ENCODE measurements around the gene KANK3. TPM values are rescaled to one million over a fixed set of nuclear protein-coding genes. Genes with fewer than 3 reads are reported as not detected.
"Not testable (repeated sequence)": the region's sequence is repeated elsewhere in the genome, so short reads cannot be mapped to it uniquely, and the experiment has no call there.

Gene KANK3
- total and polyA plus RNA-seq, 2 donors = 8.1 to 13.0 TPM

DNA sequence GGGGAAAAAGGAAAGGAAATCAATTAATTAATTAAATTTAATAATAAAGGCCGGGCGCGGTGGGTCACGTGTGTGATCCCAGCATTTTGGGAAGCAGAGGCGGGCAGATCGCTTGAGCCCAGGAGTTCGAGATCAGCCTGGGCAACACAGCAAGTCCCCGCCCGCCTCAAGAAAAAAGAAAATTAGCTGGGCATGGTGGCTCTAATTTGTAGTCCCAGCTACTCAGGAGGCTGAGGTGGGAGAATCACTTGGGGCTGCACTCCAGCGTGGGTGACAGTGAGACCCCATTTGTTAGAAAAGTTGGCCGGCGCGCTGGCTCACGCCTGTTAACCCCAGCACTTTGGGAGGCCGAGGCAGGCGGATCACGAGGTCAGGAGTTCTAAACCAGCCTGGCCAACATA, 34.2 kb downstream of the KANK3 start:
- H3K27ac ChIP-seq (ENCODE audit: low read depth) = no peak overlapping the region

DNA sequence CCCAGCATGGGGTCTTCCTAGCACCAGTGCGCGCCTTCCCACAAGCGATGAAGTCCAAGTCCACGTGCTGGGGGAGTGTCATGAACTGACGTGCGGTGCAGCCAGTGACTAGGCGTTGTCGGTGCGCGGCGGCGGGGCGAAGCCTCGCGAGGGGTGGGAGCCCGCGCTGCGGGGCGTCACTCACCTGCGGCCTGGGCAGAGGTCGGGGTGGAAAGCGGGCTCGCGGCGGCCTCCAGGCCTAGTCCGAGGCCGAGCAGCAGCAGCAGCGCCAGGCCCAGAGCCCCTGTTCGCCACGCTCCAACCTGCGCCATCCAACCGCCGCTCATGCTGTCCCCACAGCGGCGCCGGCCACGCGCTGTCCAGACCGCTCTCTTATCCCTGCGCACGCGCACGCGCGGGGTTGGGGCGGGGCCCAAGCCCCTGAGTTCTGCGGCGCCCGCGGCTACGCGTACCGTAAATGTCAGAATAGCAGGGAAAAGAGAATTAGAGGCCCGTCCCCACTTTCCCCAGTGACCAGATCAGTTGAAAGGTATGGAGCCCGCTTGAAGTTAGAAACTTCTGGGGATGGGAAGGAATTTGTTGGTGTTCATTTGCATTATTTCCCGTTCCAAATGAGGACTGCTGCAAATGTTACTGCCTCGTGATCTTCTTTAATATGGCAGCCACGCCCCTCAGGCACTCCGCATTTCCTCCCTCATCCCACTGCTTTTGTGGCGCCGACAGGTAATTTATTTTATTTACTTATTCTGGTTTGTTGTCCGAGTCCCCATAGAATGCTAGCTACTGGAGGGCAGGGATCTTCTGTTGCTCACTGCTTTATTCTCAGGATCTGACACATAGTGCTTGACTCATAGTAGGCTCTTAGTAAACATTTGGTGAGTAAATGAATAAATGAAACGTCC, 34.8 kb downstream of the KANK3 start, which contains the start of gene CD320:
CD320 (minus strand) TSS at position 394 of the 902 bp plus-strand sequence; CDS start at position 326, 68 bp downstream.
- under 1% methylated on average over 63 of the region's 63 CpGs for WGBS
- H3K4me3 ChIP-seq (ENCODE audit: low read depth, low read length) = peak within 1 kb of the TSS; percentile 54
- no peaks in the 10 kb centered on the region for H3K4me1 ChIP-seq (ENCODE audit: insufficient read depth)
- peak; percentile 77 for DNase-seq (ENCODE audit: extremely low spot score)
- H3K27ac ChIP-seq (ENCODE audit: low read depth) = no peak within 1 kb of the TSS
- H3K36me3 ChIP-seq (ENCODE audit: insufficient read depth) = no peaks in the 10 kb centered on the region

More for the DNA sequence above, 34.2 kb downstream of the KANK3 start:
- peak overlapping the region; percentile 54 for H3K4me3 ChIP-seq (ENCODE audit: low read depth, low read length)
- H3K36me3 ChIP-seq (ENCODE audit: insufficient read depth) = no peaks in the 10 kb centered on the region
- WGBS = 71% methylated on average over 17 of the region's 17 CpGs
- no peak for DNase-seq (ENCODE audit: extremely low spot score)
- H3K4me1 ChIP-seq (ENCODE audit: insufficient read depth) = no peaks in the 10 kb centered on the region

DNA sequence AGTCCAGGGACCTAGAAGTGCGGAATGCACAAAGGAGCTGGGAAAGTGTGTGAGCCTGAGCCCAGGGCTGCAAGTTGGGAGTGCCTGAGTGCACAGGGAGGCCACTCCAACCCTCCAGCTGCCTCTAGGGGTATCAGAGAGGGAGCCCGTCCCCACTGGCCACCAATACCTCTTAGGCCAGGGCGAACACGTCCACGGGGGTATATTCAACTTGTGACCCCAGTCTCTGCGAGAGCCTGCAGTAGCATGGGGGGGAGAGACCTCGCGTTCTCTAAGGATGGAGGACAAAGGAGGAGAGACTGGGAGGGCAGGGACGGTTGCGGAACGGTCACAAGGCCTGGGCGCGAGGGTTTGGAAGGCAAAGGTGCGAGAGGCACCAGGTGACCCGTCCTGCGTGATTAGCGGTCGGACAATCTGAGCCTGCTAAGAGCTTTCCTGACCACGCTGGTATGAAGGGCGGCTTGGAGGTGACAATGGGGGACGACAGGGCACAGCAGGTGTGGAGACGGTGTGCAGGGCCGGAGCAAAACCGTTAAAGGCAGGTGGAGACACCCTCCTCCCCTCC, 35.6 kb downstream of the KANK3 start:
- peak overlapping the region; percentile 54 for H3K4me3 ChIP-seq (ENCODE audit: low read depth, low read length)
- DNase-seq (ENCODE audit: extremely low spot score) = no peak
- WGBS = 16% methylated on average over 24 of the region's 24 CpGs
- H3K4me1 ChIP-seq (ENCODE audit: insufficient read depth) = no peaks in the 10 kb centered on the region
- no peaks in the 10 kb centered on the region for H3K36me3 ChIP-seq (ENCODE audit: insufficient read depth)
- H3K27ac ChIP-seq (ENCODE audit: low read depth) = no peak overlapping the region

DNA sequence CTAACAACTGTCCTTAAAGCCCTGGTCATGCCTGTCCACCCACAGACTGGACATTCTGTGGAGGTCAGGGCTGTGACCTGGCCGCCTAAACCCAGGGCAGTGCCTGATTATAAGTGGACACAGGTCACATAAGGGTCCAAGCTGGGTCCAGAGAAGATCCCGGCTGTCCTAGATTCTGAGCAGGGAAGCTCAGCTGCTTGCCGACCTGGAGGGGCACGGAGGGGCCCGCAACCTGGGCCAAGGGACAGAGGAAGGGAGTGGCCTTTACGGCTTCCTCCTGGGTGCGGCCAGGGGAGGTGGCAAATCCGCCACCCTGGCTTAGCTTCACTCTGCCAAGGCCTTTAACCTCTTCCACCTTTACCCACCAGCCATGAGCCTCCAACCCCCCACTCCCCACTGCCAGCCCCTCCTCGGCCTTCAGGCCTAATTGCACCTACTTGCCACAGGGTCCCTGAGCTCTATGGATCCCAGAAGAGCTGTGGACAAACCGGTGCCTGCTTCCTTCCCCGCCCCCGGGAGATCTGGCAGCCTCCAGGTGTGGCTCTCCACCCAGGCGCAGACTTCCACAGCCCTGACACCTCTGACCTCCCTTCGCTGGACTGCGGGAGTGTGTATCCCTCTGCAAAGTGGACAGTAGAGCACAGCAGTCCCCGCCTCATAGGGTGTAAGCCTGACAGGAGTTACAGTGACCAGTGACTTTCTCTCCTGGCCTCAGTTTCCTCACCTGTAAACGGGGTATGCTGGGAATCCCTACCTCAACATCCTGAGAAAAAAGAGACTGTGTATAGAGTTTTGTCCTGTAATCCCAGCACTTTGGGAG, 36.6 kb downstream of the KANK3 start:
- no peak for DNase-seq (ENCODE audit: extremely low spot score)
- H3K27ac ChIP-seq (ENCODE audit: low read depth) = no peak overlapping the region

DNA sequence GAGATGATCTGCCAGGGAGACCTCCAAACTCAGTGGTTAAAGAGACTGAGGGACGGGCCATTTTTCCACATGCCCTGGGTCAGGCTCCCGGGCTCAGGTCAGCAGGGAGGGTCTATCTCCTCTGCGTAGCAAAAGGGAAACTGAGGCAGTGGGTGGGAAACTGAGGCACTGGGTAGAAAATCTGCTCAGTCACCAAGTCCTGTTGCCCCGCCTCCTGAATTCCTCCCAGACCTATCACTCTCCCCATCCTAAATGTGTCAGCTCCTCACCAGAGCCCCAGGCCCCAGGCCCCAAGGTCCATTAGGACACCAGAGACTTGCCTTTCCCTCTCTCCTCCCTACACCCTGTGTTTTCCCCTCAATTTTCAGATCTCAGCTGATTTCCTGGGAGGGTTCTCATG, 37.3 kb downstream of the KANK3 start:
- no peak overlapping the region for H3K27ac ChIP-seq (ENCODE audit: low read depth)
- DNase-seq (ENCODE audit: extremely low spot score) = no peak
- H3K36me3 ChIP-seq (ENCODE audit: insufficient read depth) = no peaks in the 10 kb centered on the region
- WGBS = 87% methylated on average over 4 of the region's 4 CpGs
- no peak overlapping the region for H3K4me3 ChIP-seq (ENCODE audit: low read depth, low read length)
- H3K4me1 ChIP-seq (ENCODE audit: insufficient read depth) = no peaks in the 10 kb centered on the region

More for the DNA sequence above, 36.6 kb downstream of the KANK3 start:
- Histone ChIP-seq H3K4me1 (ENCODE audit: insufficient read depth) (no peaks in the 10 kb centered on the region), H3K36me3 (ENCODE audit: insufficient read depth) (no peaks in the 10 kb centered on the region), H3K4me3 (ENCODE audit: low read depth, low read length) (no peak overlapping the region)
- WGBS = 80% methylated on average over 17 of the region's 17 CpGs

DNA sequence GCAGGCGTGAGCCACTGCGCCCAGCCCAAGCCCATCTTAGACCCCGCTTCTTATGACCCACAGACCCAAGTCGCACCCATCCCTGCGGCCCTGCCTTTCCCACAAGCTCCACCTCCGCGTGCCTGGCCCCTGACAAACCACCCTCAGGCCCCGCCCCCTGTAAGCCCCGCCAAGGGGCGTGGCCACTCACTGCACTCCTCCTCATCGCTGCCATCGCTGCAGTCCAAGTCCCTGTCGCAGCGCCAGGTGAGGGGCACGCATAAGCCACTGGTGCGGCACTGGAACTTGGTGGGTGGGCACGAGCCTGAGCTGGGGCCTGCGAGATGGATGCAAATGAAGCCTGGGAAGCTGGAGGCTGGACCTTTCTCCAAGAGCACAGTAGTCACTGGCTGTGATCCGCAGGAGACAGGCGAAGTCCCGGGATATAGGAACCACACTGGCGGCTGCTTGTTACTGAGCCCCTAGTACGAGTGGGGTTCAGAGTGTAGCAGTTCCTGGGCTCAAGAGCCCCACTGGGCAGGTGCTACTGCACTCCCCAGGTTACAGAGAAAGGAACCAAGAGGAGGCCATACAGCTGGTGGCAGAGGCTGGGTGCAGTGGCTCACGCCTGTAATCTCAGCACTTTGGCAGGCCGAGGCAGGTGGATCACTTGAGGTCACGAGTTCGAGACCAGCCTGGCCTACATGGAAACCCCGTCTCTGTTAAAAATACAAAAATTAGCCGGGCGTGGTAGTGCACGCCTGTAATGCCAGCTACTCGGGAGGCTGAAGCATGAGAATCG, 38.0 kb downstream of the KANK3 start:
- WGBS = 83% methylated on average over 33 of the region's 33 CpGs

DNA sequence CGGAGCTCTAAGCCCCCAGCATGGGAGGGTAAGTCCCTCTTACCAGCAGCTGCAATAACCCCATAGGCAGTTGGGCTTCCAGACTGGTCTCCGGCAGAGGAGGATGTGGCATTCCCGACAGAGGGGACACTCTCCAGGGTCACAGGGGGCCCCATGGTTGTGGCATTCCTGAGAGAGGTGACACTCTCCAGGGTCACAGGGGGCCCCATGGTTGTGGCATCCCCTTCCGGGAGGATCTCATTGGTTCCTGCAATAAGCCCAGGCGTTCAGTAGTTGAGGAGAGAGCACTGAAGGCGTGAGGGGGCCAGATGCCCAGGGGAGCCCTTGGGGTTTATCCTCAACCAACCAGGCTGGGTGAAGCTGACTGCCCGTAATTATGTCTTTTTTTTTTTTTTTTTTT, 40.3 kb downstream of the KANK3 start:
- no peak for DNase-seq (ENCODE audit: extremely low spot score)
- WGBS = 63% methylated on average over 7 of the region's 7 CpGs
- Histone ChIP-seq H3K4me3 (ENCODE audit: low read depth, low read length) (no peak overlapping the region), H3K27ac (ENCODE audit: low read depth) (no peak overlapping the region), H3K4me1 (ENCODE audit: insufficient read depth) (no peaks in the 10 kb centered on the region), H3K36me3 (ENCODE audit: insufficient read depth) (no peaks in the 10 kb centered on the region)

More for the DNA sequence above, 38.0 kb downstream of the KANK3 start:
- Histone ChIP-seq H3K4me3 (ENCODE audit: low read depth, low read length) (no peak overlapping the region), H3K36me3 (ENCODE audit: insufficient read depth) (no peaks in the 10 kb centered on the region), H3K4me1 (ENCODE audit: insufficient read depth) (no peaks in the 10 kb centered on the region), H3K27ac (ENCODE audit: low read depth) (no peak overlapping the region)
- DNase-seq (ENCODE audit: extremely low spot score) = no peak

DNA sequence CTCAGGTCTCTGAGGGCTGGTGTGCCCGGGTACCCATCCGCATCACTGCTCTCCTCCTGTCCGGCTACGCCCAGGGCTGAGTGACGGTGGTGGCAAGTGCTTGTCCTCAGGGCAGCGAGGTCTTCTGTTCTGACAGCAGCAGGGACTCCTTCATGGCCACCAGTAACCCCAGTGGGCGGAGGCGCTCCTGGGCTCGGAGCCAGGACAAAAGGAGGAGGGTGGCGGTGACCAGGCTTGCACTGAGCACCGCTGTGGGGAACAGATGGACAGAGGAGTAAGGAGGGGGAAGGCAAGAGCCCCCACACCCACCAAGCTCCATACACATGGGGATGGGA, 40.7 kb downstream of the KANK3 start:
- DNase-seq (ENCODE audit: extremely low spot score) = no peak
- Histone ChIP-seq H3K36me3 (ENCODE audit: insufficient read depth) (no peaks in the 10 kb centered on the region), H3K4me3 (ENCODE audit: low read depth, low read length) (no peak overlapping the region), H3K27ac (ENCODE audit: low read depth) (no peak overlapping the region), H3K4me1 (ENCODE audit: insufficient read depth) (no peaks in the 10 kb centered on the region)
- WGBS = 50% methylated on average over 11 of the region's 11 CpGs

DNA sequence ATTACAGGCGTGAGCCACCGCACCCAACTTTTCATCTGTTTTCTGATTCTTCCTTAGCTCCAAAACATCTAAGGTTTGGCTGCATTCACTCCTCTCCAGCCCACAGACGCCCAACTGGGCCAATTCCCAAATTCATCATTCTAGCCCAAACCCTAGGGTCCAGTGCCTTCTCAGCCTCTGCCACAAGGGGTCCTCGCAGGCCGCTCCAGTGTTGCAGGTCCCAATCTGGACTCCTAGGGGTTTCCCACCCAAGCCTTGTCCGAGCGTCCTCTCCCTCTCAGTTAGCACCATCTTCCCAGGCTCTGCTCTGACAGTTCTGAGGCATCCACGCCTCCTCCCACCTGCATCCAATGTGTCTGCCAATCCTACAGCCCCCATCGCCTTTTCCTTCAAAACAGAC, 51.7 kb downstream of the KANK3 start:
- H3K27ac ChIP-seq (ENCODE audit: low read depth); DNase-seq (ENCODE audit: extremely low spot score); H3K4me3 ChIP-seq (ENCODE audit: low read depth, low read length); H3K36me3 ChIP-seq (ENCODE audit: insufficient read depth); H3K4me1 ChIP-seq (ENCODE audit: insufficient read depth): not testable (repeated sequence)
- WGBS = no CpG with 5 or more reads among the region's 9 CpGs

DNA sequence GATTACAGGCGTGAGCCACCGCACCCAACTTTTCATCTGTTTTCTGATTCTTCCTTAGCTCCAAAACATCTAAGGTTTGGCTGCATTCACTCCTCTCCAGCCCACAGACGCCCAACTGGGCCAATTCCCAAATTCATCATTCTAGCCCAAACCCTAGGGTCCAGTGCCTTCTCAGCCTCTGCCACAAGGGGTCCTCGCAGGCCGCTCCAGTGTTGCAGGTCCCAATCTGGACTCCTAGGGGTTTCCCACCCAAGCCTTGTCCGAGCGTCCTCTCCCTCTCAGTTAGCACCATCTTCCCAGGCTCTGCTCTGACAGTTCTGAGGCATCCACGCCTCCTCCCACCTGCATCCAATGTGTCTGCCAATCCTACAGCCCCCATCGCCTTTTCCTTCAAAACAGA, 66.6 kb downstream of the KANK3 start:
- not testable (repeated sequence) for H3K4me1 ChIP-seq (ENCODE audit: insufficient read depth); H3K36me3 ChIP-seq (ENCODE audit: insufficient read depth); H3K4me3 ChIP-seq (ENCODE audit: low read depth, low read length); DNase-seq (ENCODE audit: extremely low spot score); H3K27ac ChIP-seq (ENCODE audit: low read depth)
- WGBS = no CpG with 5 or more reads among the region's 9 CpGs

Data from urinary bladder (tissue), 4 donors.